ENCODE results near the gene DYRK1A.

DYRK1A gene

GRCh38 chr21:37551993-37552355 is 185.4 kb downstream of the DYRK1A start:
- no peak for DNase-seq (ENCODE audit: extremely low read depth, low read depth)
- no peak overlapping the region for H3K4me3 ChIP-seq (replicated peaks; ENCODE audit: low read depth, low read length)
- TF ChIP-seq, protein P1, sequence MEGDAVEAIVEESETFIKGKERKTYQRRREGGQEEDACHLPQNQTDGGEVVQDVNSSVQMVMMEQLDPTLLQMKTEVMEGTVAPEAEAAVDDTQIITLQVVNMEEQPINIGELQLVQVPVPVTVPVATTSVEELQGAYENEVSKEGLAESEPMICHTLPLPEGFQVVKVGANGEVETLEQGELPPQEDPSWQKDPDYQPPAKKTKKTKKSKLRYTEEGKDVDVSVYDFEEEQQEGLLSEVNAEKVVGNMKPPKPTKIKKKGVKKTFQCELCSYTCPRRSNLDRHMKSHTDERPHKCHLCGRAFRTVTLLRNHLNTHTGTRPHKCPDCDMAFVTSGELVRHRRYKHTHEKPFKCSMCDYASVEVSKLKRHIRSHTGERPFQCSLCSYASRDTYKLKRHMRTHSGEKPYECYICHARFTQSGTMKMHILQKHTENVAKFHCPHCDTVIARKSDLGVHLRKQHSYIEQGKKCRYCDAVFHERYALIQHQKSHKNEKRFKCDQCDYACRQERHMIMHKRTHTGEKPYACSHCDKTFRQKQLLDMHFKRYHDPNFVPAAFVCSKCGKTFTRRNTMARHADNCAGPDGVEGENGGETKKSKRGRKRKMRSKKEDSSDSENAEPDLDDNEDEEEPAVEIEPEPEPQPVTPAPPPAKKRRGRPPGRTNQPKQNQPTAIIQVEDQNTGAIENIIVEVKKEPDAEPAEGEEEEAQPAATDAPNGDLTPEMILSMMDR (IDR thresholded peaks at IDR 0.05; ENCODE audit: low read depth, low read length, missing control alignments), result no peak

GRCh38 chr21:37552496-37553029 is 186.0 kb downstream of the DYRK1A start:
- no peak overlapping the region for H3K4me3 ChIP-seq (replicated peaks; ENCODE audit: low read depth, low read length)
- TF ChIP-seq, protein P1 (IDR thresholded peaks at IDR 0.05; ENCODE audit: low read depth, low read length, missing control alignments), result no peak
- no peak for DNase-seq (ENCODE audit: extremely low read depth, low read depth)

DNA sequence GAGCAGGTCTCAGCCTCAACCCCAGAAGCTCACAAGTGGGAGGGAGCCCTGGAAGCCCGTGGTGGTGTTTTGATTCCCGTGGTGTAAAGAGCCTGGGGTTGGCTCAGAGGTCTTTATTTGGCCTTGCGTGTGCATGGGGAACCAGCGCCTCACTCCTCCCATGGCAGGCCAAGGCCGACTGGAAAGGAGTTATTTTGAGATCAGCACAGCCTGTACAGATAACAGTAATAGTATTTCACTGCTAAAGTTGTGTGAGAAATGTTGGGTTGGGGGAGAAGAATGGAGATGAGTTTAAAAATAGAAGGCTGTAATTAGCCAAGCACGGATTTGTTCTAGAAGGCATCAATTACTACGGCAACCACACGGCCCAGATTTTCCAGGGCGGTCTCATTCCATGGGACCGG is 186.5 kb downstream of the DYRK1A start:
- TF ChIP-seq, protein P1 (IDR thresholded peaks at IDR 0.05; ENCODE audit: low read depth, low read length, missing control alignments), result no peak
- DNase-seq (ENCODE audit: extremely low read depth, low read depth), result no peak
- no peak overlapping the region for H3K4me3 ChIP-seq (replicated peaks; ENCODE audit: low read depth, low read length)

GRCh38 chr21:37554661-37555379 is 188.2 kb downstream of the DYRK1A start:
- no peak overlapping the region for H3K4me3 ChIP-seq (replicated peaks; ENCODE audit: low read depth, low read length)
- TF ChIP-seq, protein P1 (IDR thresholded peaks at IDR 0.05; ENCODE audit: low read depth, low read length, missing control alignments), result no peak
- DNase-seq (ENCODE audit: extremely low read depth, low read depth), result no peak

- no peak for DNase-seq (ENCODE audit: extremely low read depth, low read depth)
- no peak overlapping the region for H3K4me3 ChIP-seq (replicated peaks; ENCODE audit: low read depth, low read length)
- TF ChIP-seq, protein P1 (IDR thresholded peaks at IDR 0.05; ENCODE audit: low read depth, low read length, missing control alignments), result no peak
Measured at GRCh38 chr21:37555672-37556261, 189.2 kb downstream of the DYRK1A start.

DNA sequence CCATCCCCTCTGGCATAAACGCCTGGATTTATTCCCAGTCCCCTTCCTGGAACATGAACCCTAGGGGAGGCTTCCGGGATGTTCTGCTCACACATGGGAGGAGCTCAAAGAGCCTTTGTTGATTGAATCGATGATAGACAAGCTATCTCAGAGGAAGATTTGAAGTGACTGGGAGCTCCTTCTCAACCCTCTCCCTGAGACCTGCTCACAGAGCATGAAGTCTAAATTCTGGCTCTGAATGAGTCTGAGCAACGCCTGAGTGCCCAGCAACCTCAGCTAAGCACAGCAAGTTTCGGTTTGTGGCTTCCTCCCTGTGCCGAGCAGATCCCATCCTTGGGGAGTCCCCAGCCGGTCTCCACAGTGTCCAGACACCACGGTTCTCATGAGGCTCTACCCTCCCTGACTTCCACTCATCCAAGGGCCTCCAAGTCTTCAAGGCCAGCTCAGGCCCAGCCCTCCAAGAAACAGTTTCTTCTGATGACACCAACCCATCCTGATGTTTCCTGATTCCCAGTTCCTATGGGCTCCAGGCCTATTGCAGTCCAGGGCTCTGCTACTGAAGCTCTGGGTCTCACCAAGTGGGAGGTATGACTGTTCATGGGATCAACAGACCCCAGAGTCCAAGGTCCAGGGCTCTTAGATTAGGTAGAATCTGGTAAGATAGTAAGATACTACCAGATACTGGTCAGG is 190.8 kb downstream of the DYRK1A start:
- H3K4me3 ChIP-seq (replicated peaks; ENCODE audit: low read depth, low read length), result no peak overlapping the region
- TF ChIP-seq, protein P1 (IDR thresholded peaks at IDR 0.05; ENCODE audit: low read depth, low read length, missing control alignments), result no peak
- DNase-seq (ENCODE audit: extremely low read depth, low read depth), result no peak
